Kidney (tissue), 14 donors: ENCODE measurements around the gene NDUFB4. TPM values are rescaled to one million over a fixed set of nuclear protein-coding genes. Genes with fewer than 3 reads are reported as not detected.

ENCODE experiments used
- DNase-seq, 5 donors: peaks; one replicate each; pipeline ENCODE4 v3.0.0-alpha.2; 2013 to 2020
- FAIRE-seq: peaks from 2 replicates; lab custom pipeline; 2012; peaks lifted over from hg19 to GRCh38; lab: Jason Lieb, UNC
- H3K27ac ChIP-seq, 2 donors: one replicate each; pipeline ENCODE4 v1.7.0; 2013; ENCODE audit warnings: low read depth in 2 of 2, low read length in 2 of 2, inconsistent platforms in 1 of 2
- H3K27me3 ChIP-seq: one replicate; pipeline ENCODE4 v1.7.1; 2013; ENCODE audit warnings: low read length, inconsistent platforms; ENCODE audit not compliant: control insufficient read depth, insufficient read depth
- H3K36me3 ChIP-seq, 3 donors: one replicate each; pipeline versions ENCODE4 v1.7.0 to v1.7.1; 2013; ENCODE audit warnings: low read length in 3 of 3, control low read depth in 1 of 3, inconsistent platforms in 1 of 3; ENCODE audit not compliant: insufficient read depth in 3 of 3, control insufficient read depth in 2 of 3
- H3K4me1 ChIP-seq, 3 donors: one replicate each; pipeline versions ENCODE4 v1.7.0 to v1.7.1; 2013; ENCODE audit warnings: low read length in 3 of 3, inconsistent platforms in 1 of 3, low read depth in 1 of 3; ENCODE audit not compliant: control insufficient read depth in 2 of 3, insufficient read depth in 2 of 3
- H3K4me3 ChIP-seq, 3 donors: one replicate each; pipeline versions ENCODE4 v1.7.0 to v1.8.1; 2013; ENCODE audit warnings: low read length in 3 of 3, control low read depth in 1 of 3, inconsistent platforms in 1 of 3
- H3K9ac ChIP-seq, 3 donors: one replicate each; pipeline versions ENCODE4 v1.7.0 to v1.7.1; 2013; ENCODE audit warnings: low read length in 3 of 3, control low read depth in 1 of 3, inconsistent platforms in 1 of 3
- H3K9me3 ChIP-seq, 3 donors: one replicate each; pipeline versions ENCODE4 v1.7.0 to v1.7.1; 2013; ENCODE audit warnings: low read length in 3 of 3, control low read depth in 1 of 3, inconsistent platforms in 1 of 3; ENCODE audit not compliant: control insufficient read depth in 2 of 3, insufficient read depth in 1 of 3
- intact Hi-C: fragments of 100-400 bp; cut with DNase I; formaldehyde crosslinking; loops from one replicate; pipeline ENCODE4 v1.11.1; 2022
- polyA plus RNA-seq: library from polyadenylated mRNA; stranded (reverse); fragments of 350-450 nt; fragmentation: Illumina TruSeq; extraction: RNeasy Lipid Tissue Mini Kit (QIAGEN cat#74804); gene quantifications from one replicate; pipeline ENCODE4 v1.2.3, GENCODE V29; 2014; ENCODE audit warnings: low read depth, low replicate concordance; ENCODE audit not compliant: insufficient read depth
- total RNA-seq: library from RNA; stranded (reverse); fragmentation: NEBNext Ultra II Directional; extraction: Animal tissue kit (Norgen Biotek cat#: 25700); gene quantifications from one replicate; pipeline ENCODE4 v1.2.1, GENCODE V29; 2021
- TF ChIP-seq, protein P1 (sequence below): IDR thresholded peaks from 3 replicates; pipeline ENCODE4 v1.5.1; 2012; ENCODE audit warnings: mild to moderate bottlenecking, moderate library complexity, borderline replicate concordance; ENCODE audit not compliant: insufficient read depth; ENCODE audit errors: extremely low read depth
- donor health status: control.
- donor health status: control.
- donor health status: control.
- donor health status: control.
- donor health status: control.
- donor health status: DM: yes; HTN: yes; CAD: no.
- donor health status: Normal renal cell carcinoma (clear cell type).

The NDUFB4 gene
- total and polyA plus RNA-seq, 2 donors from 2014 or later = 109 to 457 TPM

DNA sequence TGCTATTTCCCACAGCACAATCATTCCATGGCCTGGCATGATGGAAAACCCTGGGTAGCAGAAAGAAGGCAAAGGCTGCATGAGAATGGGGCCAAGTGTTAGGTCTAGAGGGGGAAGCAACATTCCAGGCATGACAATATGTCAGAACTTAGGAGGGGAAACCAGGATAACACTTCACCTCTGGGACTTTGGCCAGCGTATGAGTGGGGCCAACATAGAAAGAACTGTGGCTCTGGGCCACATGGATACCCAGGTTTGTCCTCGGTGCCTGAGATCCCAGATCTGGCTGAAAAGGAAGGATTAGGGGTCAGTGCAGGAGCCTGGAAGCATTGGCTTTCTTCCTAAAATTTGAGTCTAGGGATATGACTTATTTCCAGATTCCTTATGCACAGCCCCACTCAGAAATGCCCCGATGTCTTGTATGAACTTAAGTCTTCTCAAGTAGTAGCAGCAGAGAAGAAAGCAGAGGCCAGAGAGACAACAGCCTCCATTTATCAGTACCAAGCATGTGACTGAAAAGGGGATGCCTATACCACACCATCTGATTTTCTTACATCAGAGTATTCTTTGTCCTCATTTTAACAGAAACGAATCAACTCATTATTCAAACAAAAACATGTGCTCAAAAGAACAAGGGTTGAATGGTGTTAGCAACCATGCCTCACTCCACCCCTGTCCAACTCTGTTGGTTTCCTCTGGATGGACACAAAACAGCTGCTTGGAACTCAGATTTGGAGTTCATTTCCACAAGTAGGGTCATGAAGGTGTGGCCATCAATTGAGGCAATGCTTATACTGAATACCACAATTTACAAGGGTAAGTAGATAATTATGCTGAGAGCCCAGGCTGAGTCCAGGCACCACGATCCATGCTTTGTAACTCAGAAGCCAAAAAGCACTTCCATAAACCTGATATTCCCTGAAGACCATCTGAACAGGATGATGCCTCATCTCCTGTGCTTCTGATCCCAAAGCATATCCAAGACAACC, 43.7 kb upstream of the NDUFB4 start:
- H3K9ac ChIP-seq = no peak overlapping the region
- intact Hi-C loops = no loop called here
- H3K9me3 ChIP-seq = no peaks in the 10 kb centered on the region
- peaks cover 0 to 2% (median 0%) of the 10 kb centered on the region in 3 donors for H3K4me1 ChIP-seq
- no peak overlapping the region for H3K4me3 ChIP-seq
- H3K36me3 ChIP-seq = no peaks in the 10 kb centered on the region
- no peaks in the 10 kb centered on the region for H3K27me3 ChIP-seq
- FAIRE-seq = no peak
- DNase-seq = no peak
- TF ChIP-seq, protein P1, sequence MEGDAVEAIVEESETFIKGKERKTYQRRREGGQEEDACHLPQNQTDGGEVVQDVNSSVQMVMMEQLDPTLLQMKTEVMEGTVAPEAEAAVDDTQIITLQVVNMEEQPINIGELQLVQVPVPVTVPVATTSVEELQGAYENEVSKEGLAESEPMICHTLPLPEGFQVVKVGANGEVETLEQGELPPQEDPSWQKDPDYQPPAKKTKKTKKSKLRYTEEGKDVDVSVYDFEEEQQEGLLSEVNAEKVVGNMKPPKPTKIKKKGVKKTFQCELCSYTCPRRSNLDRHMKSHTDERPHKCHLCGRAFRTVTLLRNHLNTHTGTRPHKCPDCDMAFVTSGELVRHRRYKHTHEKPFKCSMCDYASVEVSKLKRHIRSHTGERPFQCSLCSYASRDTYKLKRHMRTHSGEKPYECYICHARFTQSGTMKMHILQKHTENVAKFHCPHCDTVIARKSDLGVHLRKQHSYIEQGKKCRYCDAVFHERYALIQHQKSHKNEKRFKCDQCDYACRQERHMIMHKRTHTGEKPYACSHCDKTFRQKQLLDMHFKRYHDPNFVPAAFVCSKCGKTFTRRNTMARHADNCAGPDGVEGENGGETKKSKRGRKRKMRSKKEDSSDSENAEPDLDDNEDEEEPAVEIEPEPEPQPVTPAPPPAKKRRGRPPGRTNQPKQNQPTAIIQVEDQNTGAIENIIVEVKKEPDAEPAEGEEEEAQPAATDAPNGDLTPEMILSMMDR = no peak
- no peak overlapping the region for H3K27ac ChIP-seq

DNA sequence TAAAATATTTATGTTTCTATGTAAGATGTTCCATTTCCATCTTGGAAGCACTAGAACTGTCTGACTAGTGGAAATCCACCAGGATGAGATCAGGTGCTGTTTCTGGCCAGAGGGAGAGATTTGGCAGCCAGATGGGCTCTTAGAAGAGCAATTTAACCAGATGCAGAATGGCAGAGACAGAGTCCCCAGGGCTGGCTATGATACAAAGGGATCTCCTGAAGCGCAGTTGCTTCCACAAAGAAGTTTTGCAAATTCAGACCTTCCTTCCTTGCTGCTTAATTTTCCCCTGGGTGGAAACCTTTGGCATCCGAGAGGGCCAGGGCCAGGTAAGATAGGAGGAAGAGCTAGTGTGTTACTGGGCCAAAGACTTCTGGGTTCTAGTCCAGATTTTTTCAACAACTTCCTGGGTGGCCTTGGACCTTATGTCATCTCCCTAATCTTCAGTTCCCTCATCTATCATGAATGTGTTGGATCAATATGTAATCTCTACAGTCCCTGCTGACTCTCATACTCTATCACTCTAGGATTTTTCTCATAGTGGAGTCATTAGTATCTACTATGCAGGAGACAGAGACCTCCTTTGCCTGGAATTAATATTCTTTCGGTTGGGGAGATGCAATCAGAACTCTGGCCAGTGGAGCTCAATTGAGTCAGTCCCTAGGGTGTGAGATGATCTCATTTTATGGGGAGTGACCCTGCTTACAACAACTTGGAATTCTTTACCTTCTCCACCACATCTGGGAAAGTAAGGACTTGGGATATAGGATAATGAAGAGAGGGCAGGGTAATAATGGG, 41.1 kb upstream of the NDUFB4 start:
- intact Hi-C loops = no loop called here
- no peak overlapping the region for H3K27ac ChIP-seq

DNA sequence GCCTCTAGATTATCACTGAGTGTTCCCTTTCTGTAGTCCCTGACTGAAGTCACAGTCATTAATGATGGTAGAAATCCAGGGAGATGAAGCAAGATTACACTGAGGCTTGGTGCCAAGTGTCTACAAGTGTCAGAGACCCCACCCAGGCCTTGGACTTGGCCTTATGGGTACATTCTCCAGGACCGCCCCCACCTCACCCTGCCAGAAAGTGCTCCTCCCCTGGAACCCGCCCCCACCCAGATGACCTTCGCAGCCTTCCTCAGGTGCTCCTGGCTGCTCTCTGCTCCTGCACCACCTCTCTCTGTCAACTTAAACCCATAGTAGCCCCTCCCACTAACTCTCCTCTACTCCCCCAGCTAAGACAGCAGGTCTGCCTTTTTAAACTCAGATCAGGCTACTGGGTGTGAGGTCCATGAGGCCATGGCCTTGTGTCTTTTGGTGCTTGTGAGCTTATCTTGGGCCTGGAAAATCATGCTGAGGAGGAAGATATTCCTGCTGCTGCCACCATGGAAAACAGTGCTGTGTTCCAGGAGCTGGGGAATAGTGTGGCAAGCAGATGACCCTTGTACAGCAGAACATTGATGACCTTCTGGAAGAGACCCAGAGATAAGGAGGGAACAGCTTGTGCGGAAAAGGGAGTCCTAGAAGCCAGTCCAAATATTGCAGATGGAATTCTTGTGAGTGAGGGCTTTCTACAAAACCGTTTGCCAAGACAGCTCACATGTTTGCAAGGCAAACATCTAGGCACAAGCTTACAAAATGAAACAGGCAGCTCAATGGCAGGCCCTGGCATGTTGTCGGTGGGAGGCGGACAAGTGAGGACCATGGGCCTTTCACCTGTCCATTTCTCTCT, 40.3 kb upstream of the NDUFB4 start:
- intact Hi-C loops = no loop called here
- Histone ChIP-seq H3K9ac (no peak overlapping the region), H3K4me1 (peaks cover 0 to 10% (median 0%) of the 10 kb centered on the region in 3 donors), H3K27ac (no peak overlapping the region), H3K27me3 (no peaks in the 10 kb centered on the region), H3K4me3 (no peak overlapping the region), H3K36me3 (no peaks in the 10 kb centered on the region), H3K9me3 (no peaks in the 10 kb centered on the region)
- FAIRE-seq (no peak), DNase-seq (peak in 1 of 5 donors; percentile 79)
- TF ChIP-seq, protein P1 = no peak

More for the DNA sequence above, 41.1 kb upstream of the NDUFB4 start:
- H3K4me1 ChIP-seq = peaks cover 0 to 10% (median 0%) of the 10 kb centered on the region in 3 donors
- TF ChIP-seq, protein P1 = no peak
- H3K36me3 ChIP-seq = no peaks in the 10 kb centered on the region
- DNase-seq = no peak
- no peaks in the 10 kb centered on the region for H3K27me3 ChIP-seq
- no peak overlapping the region for H3K4me3 ChIP-seq
- no peaks in the 10 kb centered on the region for H3K9me3 ChIP-seq
- FAIRE-seq = no peak
- H3K9ac ChIP-seq = no peak overlapping the region
